KMS-11 (cell line): Measurements from ENCODE around the gene CAT.

ENCODE experiments used
- H2AFZ ChIP-seq: fragments of 200-600 bp; sonication (generic); 2 replicates; pipeline ENCODE4 v1.6.1; 2016; ENCODE audit warnings: antibody characterized with exemption, mixed run types, low read depth
- H3K27ac ChIP-seq: fragments of 200-600 bp; sonication (generic); 2 replicates; pipeline ENCODE4 v1.6.1; 2016; ENCODE audit warnings: mild to moderate bottlenecking, mixed run types
- H3K27me3 ChIP-seq: fragments of 200-600 bp; sonication (generic); 2 replicates; pipeline ENCODE4 v1.6.1; 2017; ENCODE audit warnings: mild to moderate bottlenecking, low read depth, mixed run types, moderate library complexity; ENCODE audit not compliant: insufficient read depth
- H3K36me3 ChIP-seq: fragments of 200-600 bp; sonication (generic); 2 replicates; pipeline ENCODE4 v1.6.1; 2017; ENCODE audit warnings: mild to moderate bottlenecking, mixed run types; ENCODE audit not compliant: insufficient read depth
- H3K4me1 ChIP-seq: fragments of 200-600 bp; sonication (generic); 2 replicates; pipeline ENCODE4 v1.6.1; 2016; ENCODE audit warnings: mild to moderate bottlenecking, low read depth, mixed run types; ENCODE audit not compliant: poor library complexity, severe bottlenecking
- H3K4me2 ChIP-seq: fragments of 200-600 bp; sonication (generic); 2 replicates; pipeline ENCODE4 v1.7.0; 2016; ENCODE audit warnings: mild to moderate bottlenecking, mixed run types
- H3K4me3 ChIP-seq: fragments of 200-600 bp; sonication (generic); IDR thresholded peaks from 2 replicates; pipeline ENCODE4 v1.6.1; 2017; ENCODE audit warnings: low read depth, low read length, mixed read lengths; ENCODE audit not compliant: insufficient read depth
- H3K79me2 ChIP-seq: fragments of 200-600 bp; sonication (generic); 2 replicates; pipeline ENCODE4 v1.6.1; 2016; ENCODE audit warnings: low read depth, mixed run types; ENCODE audit not compliant: insufficient read depth
- H3K9ac ChIP-seq: fragments of 200-600 bp; sonication (generic); 2 replicates; pipeline ENCODE4 v1.6.1; 2016; ENCODE audit warnings: mild to moderate bottlenecking, mixed run types
- H4K20me1 ChIP-seq: fragments of 200-600 bp; sonication (generic); 2 replicates; pipeline ENCODE4 v1.6.1; 2016; ENCODE audit warnings: mild to moderate bottlenecking, mixed run types; ENCODE audit not compliant: insufficient read depth
- TF ChIP-seq, protein P1 (sequence below): fragments of 200-600 bp; sonication (generic); conservative IDR thresholded peaks from 2 replicates; pipeline ENCODE4 v1.6.1; 2017; ENCODE audit warnings: low read depth, mild to moderate bottlenecking, antibody characterized with exemption, low read length, moderate library complexity, mixed read lengths

Gene CAT

DNA sequence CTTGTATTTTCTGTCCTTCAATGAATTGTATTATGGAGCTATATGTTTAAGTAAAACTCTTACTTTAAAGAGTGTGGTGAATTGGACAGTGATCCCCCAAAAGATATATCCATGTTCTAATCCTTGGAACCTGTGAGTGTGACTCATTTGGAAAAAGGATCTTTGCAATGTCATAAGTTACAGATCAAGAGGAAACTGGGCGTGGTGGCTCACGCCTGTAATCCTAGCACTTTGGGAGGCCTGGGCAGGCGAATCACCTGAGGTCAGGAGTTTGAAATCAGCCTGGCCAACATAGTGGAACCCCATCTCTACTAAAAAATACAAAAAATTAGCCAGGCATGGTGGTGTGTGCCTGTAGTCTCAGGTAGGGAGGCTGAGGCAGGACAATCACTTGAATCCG is 38.1 kb downstream of the CAT start:
- H3K36me3 ChIP-seq, result no peaks in the 10 kb centered on the region
- H3K9ac ChIP-seq, result no peak overlapping the region
- no peaks in the 10 kb centered on the region for H4K20me1 ChIP-seq
- no peak overlapping the region for H2AFZ ChIP-seq
- H3K4me1 ChIP-seq, result peaks cover 3% of the 10 kb centered on the region
- no peak overlapping the region for H3K27ac ChIP-seq
- H3K79me2 ChIP-seq, result no peaks in the 10 kb centered on the region
- no peak overlapping the region for H3K4me2 ChIP-seq
- TF ChIP-seq, protein P1, sequence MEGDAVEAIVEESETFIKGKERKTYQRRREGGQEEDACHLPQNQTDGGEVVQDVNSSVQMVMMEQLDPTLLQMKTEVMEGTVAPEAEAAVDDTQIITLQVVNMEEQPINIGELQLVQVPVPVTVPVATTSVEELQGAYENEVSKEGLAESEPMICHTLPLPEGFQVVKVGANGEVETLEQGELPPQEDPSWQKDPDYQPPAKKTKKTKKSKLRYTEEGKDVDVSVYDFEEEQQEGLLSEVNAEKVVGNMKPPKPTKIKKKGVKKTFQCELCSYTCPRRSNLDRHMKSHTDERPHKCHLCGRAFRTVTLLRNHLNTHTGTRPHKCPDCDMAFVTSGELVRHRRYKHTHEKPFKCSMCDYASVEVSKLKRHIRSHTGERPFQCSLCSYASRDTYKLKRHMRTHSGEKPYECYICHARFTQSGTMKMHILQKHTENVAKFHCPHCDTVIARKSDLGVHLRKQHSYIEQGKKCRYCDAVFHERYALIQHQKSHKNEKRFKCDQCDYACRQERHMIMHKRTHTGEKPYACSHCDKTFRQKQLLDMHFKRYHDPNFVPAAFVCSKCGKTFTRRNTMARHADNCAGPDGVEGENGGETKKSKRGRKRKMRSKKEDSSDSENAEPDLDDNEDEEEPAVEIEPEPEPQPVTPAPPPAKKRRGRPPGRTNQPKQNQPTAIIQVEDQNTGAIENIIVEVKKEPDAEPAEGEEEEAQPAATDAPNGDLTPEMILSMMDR, result no peak
- H3K27me3 ChIP-seq, result no peaks in the 10 kb centered on the region
- no peak overlapping the region for H3K4me3 ChIP-seq

DNA sequence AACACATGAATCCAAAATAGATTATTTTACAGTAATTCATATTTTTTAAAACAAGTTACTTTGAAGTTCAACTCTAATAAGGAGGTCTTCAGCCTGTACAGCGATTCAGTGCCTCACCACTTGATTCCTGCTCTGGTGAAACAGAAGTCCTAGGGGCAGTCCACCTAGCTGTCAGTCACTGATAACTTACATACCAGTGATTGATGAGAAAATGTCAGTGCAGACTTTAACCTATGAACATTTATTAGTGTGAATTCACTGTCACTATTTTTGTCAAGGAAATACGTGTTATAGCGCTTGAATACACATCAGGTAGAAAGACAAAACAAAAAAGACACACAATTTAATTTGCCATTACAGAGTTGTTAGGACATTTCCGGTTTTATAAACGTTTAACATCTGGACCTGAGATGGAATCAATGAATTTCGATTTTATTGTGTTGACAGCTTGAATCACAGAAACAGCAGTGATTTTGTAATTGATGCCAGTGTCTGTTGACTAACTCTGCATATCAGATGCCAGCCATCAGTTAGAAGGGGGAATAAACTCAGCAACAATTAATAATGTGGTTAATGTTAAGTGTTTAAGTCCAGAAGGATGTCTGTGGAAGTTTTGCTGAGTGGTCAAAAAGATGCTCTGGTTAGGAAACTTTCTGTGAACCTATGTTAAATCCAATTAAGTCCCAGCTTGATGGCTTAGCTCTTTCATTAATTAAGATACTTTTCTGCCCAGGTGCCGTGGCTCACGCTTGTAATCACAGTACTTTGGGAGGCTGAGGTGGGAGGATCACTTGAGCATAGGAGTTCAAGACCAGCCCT is 40.3 kb downstream of the CAT start:
- H3K27ac ChIP-seq, result no peak overlapping the region
- no peaks in the 10 kb centered on the region for H3K36me3 ChIP-seq
- H3K27me3 ChIP-seq, result no peaks in the 10 kb centered on the region
- no peak overlapping the region for H2AFZ ChIP-seq
- no peak overlapping the region for H3K9ac ChIP-seq
- H3K4me3 ChIP-seq, result no peak overlapping the region
- H4K20me1 ChIP-seq, result no peaks in the 10 kb centered on the region
- no peak overlapping the region for H3K4me2 ChIP-seq
- peaks cover 3% of the 10 kb centered on the region for H3K4me1 ChIP-seq
- TF ChIP-seq, protein P1, result no peak
- H3K79me2 ChIP-seq, result no peaks in the 10 kb centered on the region

DNA sequence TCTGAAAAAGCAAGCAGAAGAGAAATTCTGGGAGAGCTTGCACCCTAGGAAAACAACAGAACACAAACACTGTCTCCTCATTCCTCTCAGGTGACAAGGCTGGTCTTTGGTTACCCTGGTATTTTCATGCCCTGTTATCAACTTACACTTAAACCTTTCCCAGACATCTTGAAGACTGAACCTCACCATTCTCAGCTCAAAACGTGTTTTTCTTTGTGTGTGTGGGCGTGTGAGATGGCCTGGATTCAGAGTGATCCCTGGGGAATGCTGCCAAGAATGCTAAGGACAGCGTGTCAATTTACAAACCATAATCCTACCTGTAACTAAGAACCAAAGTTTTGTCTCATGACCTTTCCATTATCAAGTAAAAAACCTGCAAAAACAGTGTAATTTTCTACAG is 41.6 kb downstream of the CAT start:
- H3K4me1 ChIP-seq, result peaks cover 3% of the 10 kb centered on the region
- no peaks in the 10 kb centered on the region for H4K20me1 ChIP-seq
- no peaks in the 10 kb centered on the region for H3K27me3 ChIP-seq
- no peaks in the 10 kb centered on the region for H3K36me3 ChIP-seq
- no peak overlapping the region for H3K27ac ChIP-seq
- TF ChIP-seq, protein P1, result no peak
- no peaks in the 10 kb centered on the region for H3K79me2 ChIP-seq
- no peak overlapping the region for H3K4me3 ChIP-seq
- no peak overlapping the region for H3K4me2 ChIP-seq
- H3K9ac ChIP-seq, result no peak overlapping the region
- no peak overlapping the region for H2AFZ ChIP-seq

DNA sequence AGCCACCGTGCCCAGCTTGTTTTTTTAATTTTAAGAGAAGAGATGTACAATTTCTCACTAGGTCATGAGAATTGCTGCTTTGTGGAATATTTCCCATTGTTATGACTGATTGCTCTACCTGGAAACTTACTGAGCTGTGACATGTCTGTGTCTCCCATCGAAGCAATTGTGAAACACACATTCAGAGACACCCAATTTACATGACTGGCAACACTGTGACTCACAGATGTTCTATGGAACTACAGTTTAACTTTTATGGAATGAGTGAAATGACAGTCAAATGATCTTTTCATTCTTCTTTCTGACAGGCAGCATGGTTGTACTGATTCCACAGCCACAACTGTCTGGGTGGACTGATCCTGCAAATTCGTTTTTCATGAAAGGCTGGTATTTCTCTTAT is 42.6 kb downstream of the CAT start:
- no peak overlapping the region for H3K4me3 ChIP-seq
- no peaks in the 10 kb centered on the region for H3K79me2 ChIP-seq
- H3K27me3 ChIP-seq, result no peaks in the 10 kb centered on the region
- no peak overlapping the region for H3K9ac ChIP-seq
- H3K4me2 ChIP-seq, result no peak overlapping the region
- no peak overlapping the region for H2AFZ ChIP-seq
- TF ChIP-seq, protein P1, result no peak
- no peak overlapping the region for H3K27ac ChIP-seq
- H4K20me1 ChIP-seq, result no peaks in the 10 kb centered on the region
- no peaks in the 10 kb centered on the region for H3K36me3 ChIP-seq
- peaks cover 3% of the 10 kb centered on the region for H3K4me1 ChIP-seq
